ENCODE data around the gene RAPGEF2. TPM values are rescaled to one million over a fixed set of nuclear protein-coding genes. Genes with fewer than 3 reads are reported as not detected.
A peak's percentile ranks its signal among the peaks of the same experiment; 100 is the strongest.

Gene RAPGEF2
- total and polyA plus RNA-seq, 2 of the 8 experiments (the other 6 are each of a cell fraction or from before 2014, with no cell fraction given) = 24.4 to 48.6 TPM

DNA sequence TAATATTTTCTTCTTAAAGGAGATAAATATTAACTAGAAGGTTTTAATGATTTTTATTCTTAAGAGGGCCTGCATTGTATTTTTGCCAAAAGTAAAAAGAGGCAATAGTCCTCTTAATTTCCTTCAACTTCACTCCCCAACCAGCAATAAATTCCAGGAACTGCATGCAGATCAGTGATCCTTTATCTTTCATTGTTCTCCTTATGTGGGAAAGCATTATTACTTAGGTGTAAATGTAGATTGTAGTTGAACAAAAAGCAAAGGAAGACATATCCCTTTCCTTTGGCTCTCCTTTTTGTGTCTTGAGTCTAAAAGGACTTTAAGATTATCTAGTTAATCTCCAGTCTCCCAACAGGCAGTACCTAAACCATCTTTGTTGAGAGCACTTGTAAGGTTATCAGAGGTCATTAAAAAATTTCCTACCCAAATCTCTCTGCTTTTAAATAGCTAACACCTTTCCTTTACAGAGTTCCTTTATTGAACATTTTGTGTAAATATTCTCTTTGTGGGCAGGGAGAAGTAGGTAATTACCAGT, 55.3 kb downstream of the RAPGEF2 start:
- no peak overlapping the region for H4K8ac ChIP-seq (ENCODE audit: extremely low read depth, insufficient read depth, low read length)
- H3K27ac ChIP-seq (ENCODE audit: low read depth, low read length) = no peak overlapping the region
- no peak overlapping the region for H2BK120ac ChIP-seq (replicated peaks; ENCODE audit: low read depth, low read length)
- no peak for DNase-seq (ENCODE audit: low read depth in 1 of 2, low spot score in 2 of 2)
- H3K79me2 ChIP-seq (ENCODE audit: control insufficient read depth in 1 of 2, insufficient read depth in 2 of 2, low read length in 2 of 2) = peaks cover 0 to 98% of the 10 kb centered on the region in 2 experiments; a peak in 2 of 4 replicates
- H2BK12ac ChIP-seq (ENCODE audit: low read depth, low read length) = no peak overlapping the region
- H4K20me1 ChIP-seq (replicated peaks in 1 of 2; ENCODE audit: control insufficient read depth in 1 of 2, insufficient read depth in 2 of 2, low read length in 2 of 2) = peaks cover 3 to 8% of the 10 kb centered on the region in 2 experiments
- H3K9me3 ChIP-seq (ENCODE audit: insufficient read depth in 2 of 2, low read depth in 1 of 2, low read length in 1 of 2) = no peaks in the 10 kb centered on the region
- H2BK20ac ChIP-seq (ENCODE audit: low read length) = no peak overlapping the region
- POLR2A ChIA-PET (ENCODE audit: partially characterized antibody) = no interaction called here
- H2AFZ ChIP-seq (ENCODE audit: low read length) = no peak overlapping the region
- H3K36me3 ChIP-seq (ENCODE audit: control insufficient read depth in 2 of 4, insufficient read depth in 4 of 4, low read length in 3 of 4) = no peaks in the 10 kb centered on the region
- H2AK5ac ChIP-seq (ENCODE audit: low read depth, low read length) = no peak overlapping the region
- no peak overlapping the region for H3K23ac ChIP-seq (ENCODE audit: insufficient read length)
- H2BK15ac ChIP-seq (ENCODE audit: low read length) = no peak overlapping the region
- H3K4ac ChIP-seq (replicated peaks; ENCODE audit: insufficient read length, low read depth, low read length) = no peak overlapping the region
- H4K5ac ChIP-seq (ENCODE audit: insufficient read length, low read depth, low read length) = no peak overlapping the region
- H3K27me3 ChIP-seq (replicated peaks in 1 of 4; ENCODE audit: control insufficient read depth in 3 of 4, extremely low read depth in 1 of 4, insufficient read depth in 3 of 4, low read length in 3 of 4) = no peaks in the 10 kb centered on the region
- H3K4me2 ChIP-seq (ENCODE audit: insufficient read depth in 1 of 2, low read depth in 2 of 2, low read length in 2 of 2) = 0 out of 4 replicates have a peak overlapping the region, but pooled peaks of 1 of the 2 experiments have one; percentile 25
- no peak overlapping the region for H3K9ac ChIP-seq (replicated peaks in 1 of 4; ENCODE audit: extremely low read depth in 1 of 4, low read depth in 3 of 4, low read length in 3 of 4)
- H3K18ac ChIP-seq (ENCODE audit: extremely low read depth, low read length) = no peak overlapping the region
- no peaks in the 10 kb centered on the region; the same call in 1 of the 2 replicates for H3K79me1 ChIP-seq (ENCODE audit: low read depth, low read length)
- no peak overlapping the region for H4K91ac ChIP-seq (replicated peaks; ENCODE audit: insufficient read length, low read length)
- no peak overlapping the region for H2BK5ac ChIP-seq (ENCODE audit: low read depth, low read length)
- H3K4me3 ChIP-seq (ENCODE audit: extremely low read depth in 1 of 4, insufficient read depth in 2 of 4, low read depth in 3 of 4, low read length in 4 of 4) = no peak overlapping the region
- H3K56ac ChIP-seq (replicated peaks; ENCODE audit: insufficient read length, low read depth, low read length) = no peak overlapping the region
- no peak overlapping the region for H3K14ac ChIP-seq (ENCODE audit: insufficient read length)
- CTCF ChIA-PET (ENCODE audit: partially characterized antibody) = interaction anchor here (1.1 kb wide), 1 partner anchor 46 kb away, joined by 3 read pairs; no protein-coding TSS in a partner anchor
- no peak for FAIRE-seq
- H3K23me2 ChIP-seq (ENCODE audit: low read depth, low read length) = no peaks in the 10 kb centered on the region
- peaks cover 0 to 7% (median 1%) of the 10 kb centered on the region in 4 experiments; a peak in 2 of 7 replicates for H3K4me1 ChIP-seq (replicated peaks in 1 of 4; ENCODE audit: control insufficient read depth in 3 of 4, insufficient read depth in 4 of 4, low read length in 3 of 4)
- TF ChIP-seq FOSL1 (IDR thresholded peaks at IDR 0.05; ENCODE audit: insufficient read depth, low read depth, low read length) = no peak
- TF ChIP-seq BRCA1 (IDR thresholded peaks at IDR 0.05; ENCODE audit: low read depth, low read length) = no peak
- no peak for TF ChIP-seq GABPA (IDR thresholded peaks at IDR 0.05; ENCODE audit: borderline replicate concordance, insufficient read depth, low read length)
- no peak for TF ChIP-seq JUND (IDR thresholded peaks at IDR 0.05; ENCODE audit: low read length)
- TF ChIP-seq, protein P1, sequence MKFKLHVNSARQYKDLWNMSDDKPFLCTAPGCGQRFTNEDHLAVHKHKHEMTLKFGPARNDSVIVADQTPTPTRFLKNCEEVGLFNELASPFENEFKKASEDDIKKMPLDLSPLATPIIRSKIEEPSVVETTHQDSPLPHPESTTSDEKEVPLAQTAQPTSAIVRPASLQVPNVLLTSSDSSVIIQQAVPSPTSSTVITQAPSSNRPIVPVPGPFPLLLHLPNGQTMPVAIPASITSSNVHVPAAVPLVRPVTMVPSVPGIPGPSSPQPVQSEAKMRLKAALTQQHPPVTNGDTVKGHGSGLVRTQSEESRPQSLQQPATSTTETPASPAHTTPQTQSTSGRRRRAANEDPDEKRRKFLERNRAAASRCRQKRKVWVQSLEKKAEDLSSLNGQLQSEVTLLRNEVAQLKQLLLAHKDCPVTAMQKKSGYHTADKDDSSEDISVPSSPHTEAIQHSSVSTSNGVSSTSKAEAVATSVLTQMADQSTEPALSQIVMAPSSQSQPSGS (IDR thresholded peaks at IDR 0.05; ENCODE audit: low read length) = no peak
- no peak for TF ChIP-seq SUZ12 (IDR thresholded peaks at IDR 0.05; ENCODE audit: low read length)
- TF ChIP-seq, protein P2, sequence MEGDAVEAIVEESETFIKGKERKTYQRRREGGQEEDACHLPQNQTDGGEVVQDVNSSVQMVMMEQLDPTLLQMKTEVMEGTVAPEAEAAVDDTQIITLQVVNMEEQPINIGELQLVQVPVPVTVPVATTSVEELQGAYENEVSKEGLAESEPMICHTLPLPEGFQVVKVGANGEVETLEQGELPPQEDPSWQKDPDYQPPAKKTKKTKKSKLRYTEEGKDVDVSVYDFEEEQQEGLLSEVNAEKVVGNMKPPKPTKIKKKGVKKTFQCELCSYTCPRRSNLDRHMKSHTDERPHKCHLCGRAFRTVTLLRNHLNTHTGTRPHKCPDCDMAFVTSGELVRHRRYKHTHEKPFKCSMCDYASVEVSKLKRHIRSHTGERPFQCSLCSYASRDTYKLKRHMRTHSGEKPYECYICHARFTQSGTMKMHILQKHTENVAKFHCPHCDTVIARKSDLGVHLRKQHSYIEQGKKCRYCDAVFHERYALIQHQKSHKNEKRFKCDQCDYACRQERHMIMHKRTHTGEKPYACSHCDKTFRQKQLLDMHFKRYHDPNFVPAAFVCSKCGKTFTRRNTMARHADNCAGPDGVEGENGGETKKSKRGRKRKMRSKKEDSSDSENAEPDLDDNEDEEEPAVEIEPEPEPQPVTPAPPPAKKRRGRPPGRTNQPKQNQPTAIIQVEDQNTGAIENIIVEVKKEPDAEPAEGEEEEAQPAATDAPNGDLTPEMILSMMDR (IDR thresholded peaks at IDR 0.05; ENCODE audit: control extremely low read depth in 1 of 3, insufficient read depth in 1 of 3, low read depth in 1 of 3, low read length in 3 of 3) = no peak
- no peak for TF ChIP-seq SP1 (IDR thresholded peaks at IDR 0.05; ENCODE audit: low read depth, low read length)
- no peak for TF ChIP-seq RXRA (IDR thresholded peaks at IDR 0.05; ENCODE audit: insufficient read depth, low read depth, low read length)

All from H1 (cell line).